ENCODE data around the gene STK33. TPM values are rescaled to one million over a fixed set of nuclear protein-coding genes. Genes with fewer than 3 reads are reported as not detected.

The STK33 gene
- polyA plus RNA-seq, 1 donor from 2014 or later: 13.9 TPM

- Histone ChIP-seq H3F3A (ENCODE audit: insufficient read depth, low read length, poor library complexity, severe bottlenecking) (no peaks in the 10 kb centered on the region), H3K27me3 (ENCODE audit: insufficient read depth, low read depth, low read length) (no peaks in the 10 kb centered on the region), H3K36me3 (ENCODE audit: insufficient read depth, low read length) (no peaks in the 10 kb centered on the region), H3K27ac (ENCODE audit: low read length) (no peak overlapping the region), H3K79me2 (replicated peaks; ENCODE audit: insufficient read depth, low read length) (no peaks in the 10 kb centered on the region), H3K9ac (ENCODE audit: low read length) (no peak overlapping the region), H3K4me3 (ENCODE audit: low read length) (no peak overlapping the region), H3K4me2 (ENCODE audit: low read length) (no peak overlapping the region), H2AFZ (ENCODE audit: low read depth, low read length) (no peak overlapping the region), H3K9me2 (ENCODE audit: insufficient read depth, low read length) (no peaks in the 10 kb centered on the region), H3K9me3 (ENCODE audit: low read length) (no peaks in the 10 kb centered on the region), H4K20me1 (ENCODE audit: insufficient read depth) (no peaks in the 10 kb centered on the region)
- TF ChIP-seq TAF1 (IDR thresholded peaks at IDR 0.05; ENCODE audit: low read depth): no peak
- no peak for TF ChIP-seq REST (IDR thresholded peaks at IDR 0.05; ENCODE audit: borderline replicate concordance)
- TF ChIP-seq EP300 (conservative IDR thresholded peaks at IDR 0.05; ENCODE audit: poor library complexity, severe bottlenecking): no peak
- TF ChIP-seq EZH2 (IDR thresholded peaks at IDR 0.05; ENCODE audit: borderline replicate concordance, insufficient read depth, low read length, poor library complexity, severe bottlenecking): no peak
- no peak for TF ChIP-seq RAD21 (conservative IDR thresholded peaks at IDR 0.05)
- no peak for TF ChIP-seq CTCF (IDR thresholded peaks at IDR 0.05; ENCODE audit: poor library complexity, severe bottlenecking)
- TF ChIP-seq SMC3 (conservative IDR thresholded peaks at IDR 0.05; ENCODE audit: poor library complexity): no peak
- no peak for TF ChIP-seq POLR2AphosphoS5 (IDR thresholded peaks at IDR 0.05)
- TF ChIP-seq MXI1 (conservative IDR thresholded peaks at IDR 0.05; ENCODE audit: poor library complexity, severe bottlenecking): no peak
These were observed 225.8 kb downstream of the STK33 start for GRCh38 chr11:8368194-8368593.

- no peaks in the 10 kb centered on the region for H3K79me2 ChIP-seq (replicated peaks; ENCODE audit: insufficient read depth, low read length)
- H3K9me2 ChIP-seq (ENCODE audit: insufficient read depth, low read length): no peaks in the 10 kb centered on the region
- H3K9ac ChIP-seq (ENCODE audit: low read length): no peak overlapping the region
- H3F3A ChIP-seq (ENCODE audit: insufficient read depth, low read length, poor library complexity, severe bottlenecking): no peaks in the 10 kb centered on the region
- H3K36me3 ChIP-seq (ENCODE audit: insufficient read depth, low read length): no peaks in the 10 kb centered on the region
- TF ChIP-seq CTCF (IDR thresholded peaks at IDR 0.05; ENCODE audit: poor library complexity, severe bottlenecking) (no peak), EZH2 (IDR thresholded peaks at IDR 0.05; ENCODE audit: borderline replicate concordance, insufficient read depth, low read length, poor library complexity, severe bottlenecking) (no peak), REST (IDR thresholded peaks at IDR 0.05; ENCODE audit: borderline replicate concordance) (no peak), RAD21 (conservative IDR thresholded peaks at IDR 0.05) (no peak), TAF1 (IDR thresholded peaks at IDR 0.05; ENCODE audit: low read depth) (no peak), SMC3 (conservative IDR thresholded peaks at IDR 0.05; ENCODE audit: poor library complexity) (no peak), POLR2AphosphoS5 (IDR thresholded peaks at IDR 0.05) (no peak), MXI1 (conservative IDR thresholded peaks at IDR 0.05; ENCODE audit: poor library complexity, severe bottlenecking) (no peak), EP300 (conservative IDR thresholded peaks at IDR 0.05; ENCODE audit: poor library complexity, severe bottlenecking) (no peak)
- H3K27ac ChIP-seq (ENCODE audit: low read length): no peak overlapping the region
- H4K20me1 ChIP-seq (ENCODE audit: insufficient read depth): no peaks in the 10 kb centered on the region
- no peak overlapping the region for H3K4me3 ChIP-seq (ENCODE audit: low read length)
- no peaks in the 10 kb centered on the region for H3K9me3 ChIP-seq (ENCODE audit: low read length)
- H3K4me2 ChIP-seq (ENCODE audit: low read length): no peak overlapping the region
- no peaks in the 10 kb centered on the region for H3K27me3 ChIP-seq (ENCODE audit: insufficient read depth, low read depth, low read length)
- H2AFZ ChIP-seq (ENCODE audit: low read depth, low read length): no peak overlapping the region
These were observed 227.7 kb downstream of the STK33 start for GRCh38 chr11:8366316-8366715.

All from neural cell (in vitro differentiated cells).